CD14-positive monocyte (primary cell): ENCODE data around the gene AP1G2. TPM values are rescaled to one million over a fixed set of nuclear protein-coding genes. Genes with fewer than 3 reads are reported as not detected.
A peak's percentile ranks its signal among the peaks of the same experiment; 100 is the strongest.

Experiments
- DNase-seq, 3 donors: peaks; one replicate each; pipeline ENCODE4 v3.0.0-alpha.2; 2011 to 2022
- H2AFZ ChIP-seq: 2 replicates; pipeline ENCODE4 v1.6.0; 2012; ENCODE audit warnings: mild to moderate bottlenecking, low read depth, low read length, inconsistent platforms; ENCODE audit not compliant: insufficient read depth, poor library complexity, severe bottlenecking
- H3K27ac ChIP-seq, 2 donors: 1 replicate in 1 of 2; 2 replicates in 1 of 2; pipeline ENCODE4 v1.5.1; 2012 to 2013; ENCODE audit warnings: low read length in 2 of 2, control low read depth in 1 of 2, inconsistent platforms in 1 of 2, low read depth in 1 of 2, mild to moderate bottlenecking in 1 of 2
- H3K27me3 ChIP-seq, 2 donors: one replicate each; pipeline versions ENCODE4 v1.6.0 to v1.6.1; 2011 to 2013; ENCODE audit warnings: low read length in 2 of 2; ENCODE audit not compliant: control insufficient read depth in 2 of 2, insufficient read depth in 2 of 2
- H3K36me3 ChIP-seq, 2 donors: replicated peaks in 1 of 2; 1 replicate in 1 of 2; 2 replicates in 1 of 2; pipeline versions ENCODE4 v1.5.1 to v1.6.1; 2012 to 2013; ENCODE audit warnings: low read length in 2 of 2, control low read depth in 1 of 2, inconsistent platforms in 1 of 2, mild to moderate bottlenecking in 1 of 2; ENCODE audit not compliant: insufficient read depth in 2 of 2, control insufficient read depth in 1 of 2
- H3K4me1 ChIP-seq, 2 donors: 1 replicate in 1 of 2; 2 replicates in 1 of 2; pipeline versions ENCODE4 v1.5.1 to v1.6.1; 2012 to 2013; ENCODE audit warnings: low read length in 2 of 2, control low read depth in 1 of 2, inconsistent platforms in 1 of 2, mild to moderate bottlenecking in 1 of 2, moderate library complexity in 1 of 2; ENCODE audit not compliant: insufficient read depth in 2 of 2, control insufficient read depth in 1 of 2
- H3K4me2 ChIP-seq: replicated peaks from 2 replicates; pipeline ENCODE3; 2012; ENCODE audit warnings: low read length, moderate library complexity, mild to moderate bottlenecking; ENCODE audit not compliant: poor library complexity, severe bottlenecking; ENCODE audit errors: extremely low read depth
- H3K4me3 ChIP-seq, 3 experiments: fragments of 200-600 bp in 1 of 3; sonication (generic) in 1 of 3; replicated peaks in 1 of 3; 1 replicate in 2 of 3; 2 replicates in 1 of 3; pipeline ENCODE4 v1.5.1; 2011 to 2013; ENCODE audit warnings: low read length in 3 of 3, mild to moderate bottlenecking in 3 of 3, control low read depth in 2 of 3, low read depth in 2 of 3, inconsistent platforms in 1 of 3, moderate library complexity in 1 of 3
- H3K79me2 ChIP-seq: 2 replicates; pipeline ENCODE4 v1.6.0; 2012; ENCODE audit warnings: mild to moderate bottlenecking, control low read depth, inconsistent platforms, low read length, moderate library complexity; ENCODE audit not compliant: insufficient read depth
- H3K9ac ChIP-seq: 2 replicates; pipeline ENCODE4 v1.6.0; 2017; ENCODE audit warnings: low read length, mild to moderate bottlenecking; ENCODE audit not compliant: insufficient read depth, poor library complexity, severe bottlenecking
- H3K9me3 ChIP-seq, 2 donors: replicated peaks in 1 of 2; 1 replicate in 1 of 2; 2 replicates in 1 of 2; pipeline versions ENCODE4 v1.5.1 to v1.6.1; 2012 to 2013; ENCODE audit warnings: low read length in 2 of 2, control low read depth in 1 of 2; ENCODE audit not compliant: control insufficient read depth in 1 of 2, insufficient read depth in 1 of 2
- H4K20me1 ChIP-seq: 2 replicates; pipeline ENCODE4 v1.6.0; 2012; ENCODE audit warnings: mild to moderate bottlenecking, low read length, control low read depth, moderate library complexity; ENCODE audit not compliant: insufficient read depth
- H3K27ac Mint-ChIP-seq, 7 donors: one replicate each; pipeline ENCODE4 v1.8.0; 2020; ENCODE audit warnings: mild to moderate bottlenecking in 7 of 7, mixed read lengths in 7 of 7, moderate library complexity in 6 of 7, inconsistent platforms in 2 of 7
- H3K27me3 Mint-ChIP-seq, 3 donors: one replicate each; pipeline ENCODE4 v1.8.0; 2021 to 2022; ENCODE audit warnings: low read depth in 3 of 3, mild to moderate bottlenecking in 3 of 3, mixed read lengths in 3 of 3, moderate library complexity in 3 of 3, inconsistent platforms in 1 of 3
- H3K36me3 Mint-ChIP-seq, 2 donors: one replicate each; pipeline ENCODE4 v1.8.0; 2020; ENCODE audit warnings: mixed read lengths in 2 of 2, inconsistent platforms in 1 of 2, mild to moderate bottlenecking in 1 of 2
- H3K4me1 Mint-ChIP-seq: one replicate; pipeline ENCODE4 v1.8.0; 2020; ENCODE audit warnings: mild to moderate bottlenecking, mixed read lengths
- H3K4me3 Mint-ChIP-seq, 2 donors: one replicate each; pipeline ENCODE4 v1.8.0; 2020; ENCODE audit warnings: mild to moderate bottlenecking in 2 of 2, mixed read lengths in 2 of 2, moderate library complexity in 1 of 2
- H3K9me3 Mint-ChIP-seq, 7 donors: one replicate each; pipeline ENCODE4 v1.8.0; 2020 to 2022; ENCODE audit warnings: mixed read lengths in 7 of 7, mild to moderate bottlenecking in 6 of 7, moderate library complexity in 6 of 7, inconsistent platforms in 2 of 7
- WGBS: methylation state at CpG from one replicate; pipeline ENCODE4 v1.1.5; 2013; ENCODE audit warnings: missing lambda C conversion rate; ENCODE audit not compliant: insufficient coverage; 5-methylcytosine and 5-hydroxymethylcytosine counted together
- intact Hi-C, 2 donors: fragments of 100-400 bp; cut with micrococcal nuclease; formaldehyde crosslinking; loops; one replicate each; pipeline versions ENCODE4 v1.15.0 to v1.15.1; 2023
- polyA plus RNA-seq, 3 donors: library from polyadenylated mRNA; depleted of rRNA in 1 of 3; unstranded in 2 of 3; stranded (reverse) in 1 of 3; fragments of 300-500 nt in 2 of 3; fragments of >200 nt in 1 of 3; fragmentation: Illumina TruSeq in 2 of 3; gene quantifications; 1 replicate in 2 of 3; 2 replicates in 1 of 3; pipeline ENCODE4 v1.2.3, GENCODE V29; 2012 to 2021
- TF ChIP-seq, protein P1 (sequence below): fragments of 200-600 bp; IDR thresholded peaks from one replicate; pipeline ENCODE4 v1.8.0; 2022; ENCODE audit warnings: antibody characterized with exemption, mild to moderate bottlenecking

AP1G2 gene
- polyA plus RNA-seq, 3 donors: 32.2 to 437 (median 37.0) TPM

DNA sequence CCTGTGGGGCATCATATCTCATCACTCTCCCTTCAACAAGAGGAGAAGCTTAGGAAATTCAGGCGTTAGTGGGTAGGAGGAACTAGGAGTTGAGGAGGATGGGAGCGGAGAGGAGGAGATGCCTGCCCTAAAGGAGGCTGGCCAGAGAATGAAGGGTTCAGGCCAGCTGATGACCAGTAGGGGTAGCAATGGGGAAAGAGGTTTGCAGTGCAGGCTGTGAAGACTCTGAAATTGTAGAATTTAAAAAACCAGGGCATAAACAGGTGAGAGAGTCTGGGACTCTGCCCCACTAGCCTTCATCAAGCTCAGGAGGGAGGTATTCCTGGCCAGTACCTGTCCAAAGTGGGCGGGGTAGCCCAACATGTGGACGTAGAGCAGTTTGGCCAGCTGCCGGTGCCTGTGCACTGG is 809 bp downstream of the AP1G2 start:
- WGBS: 15% methylated on average over 4 of the region's 5 CpGs
- intact Hi-C loops: loop anchor here in 1 of 2 donors (10.0 kb wide), 1 partner anchor 242 kb away; the partner anchor contains the start of gene PABPN1
- Histone ChIP-seq H2AFZ (peak overlapping the region; percentile 93), H3K36me3 (peaks cover 32 to 39% of the 10 kb centered on the region in 2 donors), H3K9me3 (no peaks in the 10 kb centered on the region), H3K27me3 (no peaks in the 10 kb centered on the region), H3K27ac (peak overlapping the region; percentile 53 to 86), H3K4me2 (peak overlapping the region; percentile 97), H3K9ac (peak overlapping the region; percentile 78), H4K20me1 (peaks cover 25% of the 10 kb centered on the region), H3K4me3 (peak overlapping the region; percentile 51 to 94 (median 94)), H3K4me1 (peaks cover 51 to 67% of the 10 kb centered on the region in 2 donors), H3K79me2 (peaks cover 15% of the 10 kb centered on the region)
- peaks cover 56% of the 10 kb centered on the region for H3K4me1 Mint-ChIP-seq
- H3K9me3 Mint-ChIP-seq: peaks cover 0 to 3% (median 0%) of the 10 kb centered on the region in 7 donors
- peak overlapping the region; percentile 100 for H3K4me3 Mint-ChIP-seq
- peak overlapping the region in 5 of 7 donors; percentile 91 to 95 (median 94) for H3K27ac Mint-ChIP-seq
- no peak for DNase-seq
- peaks cover 0 to 3% (median 0%) of the 10 kb centered on the region in 3 donors for H3K27me3 Mint-ChIP-seq
- peaks cover 29 to 43% of the 10 kb centered on the region in 2 donors for H3K36me3 Mint-ChIP-seq
- TF ChIP-seq, protein P1, sequence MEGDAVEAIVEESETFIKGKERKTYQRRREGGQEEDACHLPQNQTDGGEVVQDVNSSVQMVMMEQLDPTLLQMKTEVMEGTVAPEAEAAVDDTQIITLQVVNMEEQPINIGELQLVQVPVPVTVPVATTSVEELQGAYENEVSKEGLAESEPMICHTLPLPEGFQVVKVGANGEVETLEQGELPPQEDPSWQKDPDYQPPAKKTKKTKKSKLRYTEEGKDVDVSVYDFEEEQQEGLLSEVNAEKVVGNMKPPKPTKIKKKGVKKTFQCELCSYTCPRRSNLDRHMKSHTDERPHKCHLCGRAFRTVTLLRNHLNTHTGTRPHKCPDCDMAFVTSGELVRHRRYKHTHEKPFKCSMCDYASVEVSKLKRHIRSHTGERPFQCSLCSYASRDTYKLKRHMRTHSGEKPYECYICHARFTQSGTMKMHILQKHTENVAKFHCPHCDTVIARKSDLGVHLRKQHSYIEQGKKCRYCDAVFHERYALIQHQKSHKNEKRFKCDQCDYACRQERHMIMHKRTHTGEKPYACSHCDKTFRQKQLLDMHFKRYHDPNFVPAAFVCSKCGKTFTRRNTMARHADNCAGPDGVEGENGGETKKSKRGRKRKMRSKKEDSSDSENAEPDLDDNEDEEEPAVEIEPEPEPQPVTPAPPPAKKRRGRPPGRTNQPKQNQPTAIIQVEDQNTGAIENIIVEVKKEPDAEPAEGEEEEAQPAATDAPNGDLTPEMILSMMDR: no peak

DNA sequence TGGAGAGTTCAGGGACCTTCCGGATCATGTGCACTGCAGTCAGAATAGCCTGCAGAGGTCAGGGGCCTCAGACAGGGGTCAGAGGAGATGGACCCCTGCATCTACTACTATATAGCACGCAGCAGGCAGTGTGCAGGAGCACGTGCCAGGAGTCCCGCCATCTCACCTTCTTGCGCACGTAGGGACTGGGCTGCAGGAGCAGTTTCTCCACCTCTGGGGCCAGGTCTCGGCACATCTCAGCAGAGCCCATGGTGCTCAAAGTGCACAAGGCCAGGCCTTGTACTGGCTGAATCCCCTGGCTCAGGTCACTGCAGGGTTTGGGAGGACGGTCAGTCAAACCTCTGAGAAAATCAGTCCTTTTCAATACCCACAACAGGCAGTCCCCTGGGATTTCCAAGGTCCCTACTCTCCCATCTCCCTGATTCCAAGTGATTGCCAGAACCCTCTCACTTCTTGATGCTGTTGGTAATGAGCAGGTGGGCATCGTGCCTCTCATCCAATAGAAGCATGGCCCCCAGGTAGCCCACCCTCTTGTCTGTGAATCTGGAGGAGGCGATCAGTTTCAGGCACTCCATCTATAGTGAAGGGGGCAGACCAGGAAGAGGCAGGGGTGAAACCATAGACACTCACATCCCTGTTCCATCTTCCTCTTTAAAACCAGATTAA is 1.3 kb downstream of the AP1G2 start:
- no peak overlapping the region for H3K9ac ChIP-seq
- peak overlapping the region; percentile 97 for H3K4me2 ChIP-seq
- H3K79me2 ChIP-seq: peaks cover 15% of the 10 kb centered on the region
- Mint-ChIP-seq H3K4me3 (peak overlapping the region; percentile 100), H3K27me3 (no peaks in the 10 kb centered on the region), H3K9me3 (peaks cover 0 to 3% (median 0%) of the 10 kb centered on the region in 7 donors), H3K27ac (peak overlapping the region in 4 of 7 donors; percentile 13 to 95 (median 54)), H3K4me1 (peaks cover 50% of the 10 kb centered on the region), H3K36me3 (peaks cover 34 to 48% of the 10 kb centered on the region in 2 donors)
- peaks cover 25% of the 10 kb centered on the region for H4K20me1 ChIP-seq
- H3K27me3 ChIP-seq: no peaks in the 10 kb centered on the region
- peak overlapping the region in 1 of 2 donors; percentile 86 for H3K27ac ChIP-seq
- intact Hi-C loops: loop anchor here in 1 of 2 donors (10.0 kb wide), 1 partner anchor 241 kb away; the partner anchor contains the start of gene PABPN1
- no peak for DNase-seq
- 95% methylated on average over 7 of the region's 10 CpGs for WGBS
- TF ChIP-seq, protein P1: no peak
- peaks cover 45 to 61% of the 10 kb centered on the region in 2 donors for H3K4me1 ChIP-seq
- no peaks in the 10 kb centered on the region for H3K9me3 ChIP-seq
- peaks cover 37 to 44% of the 10 kb centered on the region in 2 donors for H3K36me3 ChIP-seq
- peak overlapping the region in 1 of 3 experiments; percentile 94 for H3K4me3 ChIP-seq
- H2AFZ ChIP-seq: no peak overlapping the region
